Tibial nerve (tissue), 4 donors: ENCODE measurements around the gene ABHD3. TPM values are rescaled to one million over a fixed set of nuclear protein-coding genes. Genes with fewer than 3 reads are reported as not detected.
A peak's percentile ranks its signal among the peaks of the same experiment; 100 is the strongest.
"Not testable (repeated sequence)": the region's sequence is repeated elsewhere in the genome, so short reads cannot be mapped to it uniquely, and the experiment has no call there.

Source experiments
- DNase-seq, 2 donors: peaks; one replicate each; pipeline ENCODE4 v3.0.0-alpha.2; 2019; ENCODE audit warnings: low spot score in 2 of 2
- H3K27ac ChIP-seq, 4 donors: fragments of 200-600 bp; sonication (generic) in 3 of 4; one replicate each; pipeline ENCODE4 v1.5.1; 2017 to 2019; ENCODE audit warnings: mild to moderate bottlenecking in 1 of 4
- H3K27me3 ChIP-seq, 2 donors: fragments of 200-600 bp; sonication (generic) in 1 of 2; one replicate each; pipeline versions ENCODE4 v1.5.1 to v1.6.0; 2017 to 2019
- H3K36me3 ChIP-seq, 3 donors: fragments of 200-600 bp; sonication (generic); one replicate each; pipeline ENCODE4 v1.5.1; 2018 to 2019
- H3K4me1 ChIP-seq, 4 donors: fragments of 200-600 bp; sonication (generic) in 3 of 4; one replicate each; pipeline ENCODE4 v1.5.1; 2017 to 2019
- H3K4me3 ChIP-seq, 4 donors: fragments of 200-600 bp; sonication (generic) in 3 of 4; one replicate each; pipeline ENCODE4 v1.5.1; 2017 to 2019; ENCODE audit warnings: mild to moderate bottlenecking in 1 of 4, moderate library complexity in 1 of 4
- H3K9me3 ChIP-seq, 4 donors: fragments of 200-600 bp; sonication (generic) in 3 of 4; one replicate each; pipeline ENCODE4 v1.5.1; 2017 to 2019
- EP300 ChIP-seq, 2 donors: sonication (generic); formaldehyde crosslinking; IDR thresholded peaks; one replicate each; pipeline ENCODE4 v1.6.1; 2017; ENCODE audit warnings: antibody characterized with exemption in 2 of 2, mild to moderate bottlenecking in 1 of 2
- POLR2A ChIP-seq, 2 donors: fragments of 450-650 bp; IDR thresholded peaks; one replicate each; pipeline ENCODE4 v1.6.1; 2017; ENCODE audit warnings: antibody characterized with exemption in 2 of 2, mild to moderate bottlenecking in 2 of 2, moderate library complexity in 2 of 2
- WGBS, 2 donors: methylation state at CpG; one replicate each; pipeline ENCODE4 v1.1.5; 2018; 5-methylcytosine and 5-hydroxymethylcytosine counted together
- total RNA-seq, 4 donors: library from RNA; depleted of rRNA; stranded (reverse); fragments of >200 nt; gene quantifications; one replicate each; pipeline ENCODE4 v1.1.0, GENCODE V29; 2016
- TF ChIP-seq, protein P1 (sequence below), 5 experiments: fragments of 200-600 bp in 3 of 5; fragments of 450-650 bp in 2 of 5; sonication (generic) in 3 of 5; IDR thresholded peaks; one replicate each; pipeline ENCODE4 v1.5.1; 2016 to 2019; ENCODE audit warnings: antibody characterized with exemption in 5 of 5, mild to moderate bottlenecking in 3 of 5, moderate library complexity in 2 of 5

Gene ABHD3
- total RNA-seq, 4 donors from 2014 or later, result 8.6 to 15.7 (median 12.8) TPM

DNA sequence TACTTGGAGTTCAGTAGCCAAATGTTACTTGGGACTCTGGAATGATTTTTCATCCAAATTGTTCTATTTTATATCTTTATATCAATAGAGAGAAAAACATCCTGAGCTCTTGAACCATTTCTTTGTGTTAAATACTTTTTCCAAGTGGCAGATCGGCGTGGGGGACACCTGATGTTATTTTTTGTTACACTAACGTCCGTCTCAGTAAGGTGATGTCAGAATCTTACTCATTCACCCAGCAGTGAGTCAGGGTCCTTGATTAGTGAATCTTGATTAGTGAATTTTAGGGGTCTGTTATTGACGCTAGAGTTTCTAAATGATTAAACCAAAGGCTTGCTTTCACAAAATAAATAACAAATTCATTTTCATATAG is 37.7 kb upstream of the ABHD3 start:
- peaks cover 0 to 2% (median 0%) of the 10 kb centered on the region in 4 donors for H3K9me3 ChIP-seq
- H3K4me3 ChIP-seq, result peak overlapping the region; percentile 73 to 100 (median 81)
- H3K27ac ChIP-seq, result peak overlapping the region in 2 of 4 donors; percentile 94 to 98
- no peak for TF ChIP-seq POLR2A (IDR thresholded peaks at IDR 0.05)
- TF ChIP-seq EP300 (IDR thresholded peaks at IDR 0.05), result no peak
- no peak for DNase-seq
- WGBS, 2 donors, result 55 to 60% methylated on average over 5 of the region's 5 CpGs
- H3K36me3 ChIP-seq, result no peaks in the 10 kb centered on the region
- peaks cover 0 to 58% (median 2%) of the 10 kb centered on the region in 4 donors for H3K4me1 ChIP-seq
- H3K27me3 ChIP-seq, result no peaks in the 10 kb centered on the region

DNA sequence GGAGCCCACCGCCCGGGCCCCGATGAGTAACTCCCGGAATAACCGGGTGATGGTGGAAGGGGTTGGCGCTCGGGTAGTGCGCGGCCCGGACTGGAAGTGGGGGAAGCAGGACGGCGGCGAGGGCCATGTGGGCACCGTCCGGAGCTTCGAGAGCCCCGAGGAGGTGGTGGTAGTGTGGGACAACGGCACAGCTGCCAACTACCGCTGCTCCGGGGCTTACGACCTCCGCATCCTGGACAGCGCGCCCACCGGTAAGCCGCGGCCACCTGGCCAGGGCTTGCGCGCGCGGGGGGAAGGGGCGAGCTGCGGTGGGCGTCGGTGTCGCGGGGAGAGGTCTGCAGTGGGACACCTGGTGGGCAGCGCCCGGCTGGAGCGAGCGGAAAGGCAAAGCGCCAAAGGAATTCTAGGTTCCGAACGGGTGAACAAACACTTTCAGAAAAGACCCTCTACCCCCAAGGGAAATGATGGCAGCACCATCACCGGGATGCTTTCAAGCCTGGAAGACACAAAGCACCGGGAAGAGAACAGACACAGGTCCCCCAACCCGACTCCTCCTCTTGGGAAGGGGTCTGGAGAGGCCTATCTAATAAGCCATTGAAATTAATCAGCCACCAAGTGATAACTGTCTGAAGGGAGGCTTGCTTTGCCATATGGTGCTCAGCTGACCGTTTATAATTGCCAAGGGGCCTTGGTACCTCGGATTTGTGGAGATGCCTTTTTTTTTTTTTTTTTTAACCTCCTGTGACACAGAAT is 37.2 kb upstream of the ABHD3 start:
- no peak for TF ChIP-seq POLR2A (IDR thresholded peaks at IDR 0.05)
- 1 to 2% methylated on average over 37 to 39 of the region's 49 CpGs for WGBS, 2 donors
- Histone ChIP-seq H3K4me1 (peaks cover 0 to 52% (median 0%) of the 10 kb centered on the region in 4 donors), H3K27me3 (no peaks in the 10 kb centered on the region), H3K4me3 (peak overlapping the region; percentile 73 to 100 (median 81)), H3K27ac (peak overlapping the region; percentile 94 to 99 (median 96)), H3K9me3 (peaks cover 0 to 7% (median 0%) of the 10 kb centered on the region in 4 donors), H3K36me3 (no peaks in the 10 kb centered on the region)
- DNase-seq, result peak in 1 of 2 donors; percentile 15

DNA sequence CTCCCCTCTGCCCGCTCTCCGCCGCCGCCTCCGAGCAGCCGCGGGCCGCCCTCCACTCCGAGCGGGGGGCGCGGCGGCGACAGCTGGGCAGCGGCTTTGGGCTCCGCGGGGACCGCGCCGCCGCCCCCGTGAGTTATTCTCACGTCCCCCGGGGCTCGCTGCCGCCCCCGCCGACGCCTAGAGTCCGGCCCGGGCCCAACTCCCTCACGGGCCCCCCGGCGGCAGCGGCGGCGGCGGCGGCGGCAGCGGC is 36.7 kb upstream of the ABHD3 start:
- Histone ChIP-seq H3K27me3 (no peaks in the 10 kb centered on the region), H3K27ac (peak overlapping the region; percentile 94 to 99 (median 96)), H3K4me1 (peaks cover 0 to 47% (median 0%) of the 10 kb centered on the region in 4 donors), H3K4me3 (peak overlapping the region; percentile 73 to 100 (median 81)), H3K36me3 (no peaks in the 10 kb centered on the region), H3K9me3 (peaks cover 0 to 10% (median 0%) of the 10 kb centered on the region in 4 donors)
- TF ChIP-seq EP300 (IDR thresholded peaks at IDR 0.05) (no peak), POLR2A (IDR thresholded peaks at IDR 0.05) (no peak)
- TF ChIP-seq, protein P1, sequence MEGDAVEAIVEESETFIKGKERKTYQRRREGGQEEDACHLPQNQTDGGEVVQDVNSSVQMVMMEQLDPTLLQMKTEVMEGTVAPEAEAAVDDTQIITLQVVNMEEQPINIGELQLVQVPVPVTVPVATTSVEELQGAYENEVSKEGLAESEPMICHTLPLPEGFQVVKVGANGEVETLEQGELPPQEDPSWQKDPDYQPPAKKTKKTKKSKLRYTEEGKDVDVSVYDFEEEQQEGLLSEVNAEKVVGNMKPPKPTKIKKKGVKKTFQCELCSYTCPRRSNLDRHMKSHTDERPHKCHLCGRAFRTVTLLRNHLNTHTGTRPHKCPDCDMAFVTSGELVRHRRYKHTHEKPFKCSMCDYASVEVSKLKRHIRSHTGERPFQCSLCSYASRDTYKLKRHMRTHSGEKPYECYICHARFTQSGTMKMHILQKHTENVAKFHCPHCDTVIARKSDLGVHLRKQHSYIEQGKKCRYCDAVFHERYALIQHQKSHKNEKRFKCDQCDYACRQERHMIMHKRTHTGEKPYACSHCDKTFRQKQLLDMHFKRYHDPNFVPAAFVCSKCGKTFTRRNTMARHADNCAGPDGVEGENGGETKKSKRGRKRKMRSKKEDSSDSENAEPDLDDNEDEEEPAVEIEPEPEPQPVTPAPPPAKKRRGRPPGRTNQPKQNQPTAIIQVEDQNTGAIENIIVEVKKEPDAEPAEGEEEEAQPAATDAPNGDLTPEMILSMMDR (IDR thresholded peaks at IDR 0.05), result peak in 1 of 5 experiments; percentile 4
- DNase-seq, result peak in 1 of 2 donors; percentile 9
- 0 to 1% methylated on average over 11 to 13 of the region's 41 CpGs for WGBS, 2 donors

DNA sequence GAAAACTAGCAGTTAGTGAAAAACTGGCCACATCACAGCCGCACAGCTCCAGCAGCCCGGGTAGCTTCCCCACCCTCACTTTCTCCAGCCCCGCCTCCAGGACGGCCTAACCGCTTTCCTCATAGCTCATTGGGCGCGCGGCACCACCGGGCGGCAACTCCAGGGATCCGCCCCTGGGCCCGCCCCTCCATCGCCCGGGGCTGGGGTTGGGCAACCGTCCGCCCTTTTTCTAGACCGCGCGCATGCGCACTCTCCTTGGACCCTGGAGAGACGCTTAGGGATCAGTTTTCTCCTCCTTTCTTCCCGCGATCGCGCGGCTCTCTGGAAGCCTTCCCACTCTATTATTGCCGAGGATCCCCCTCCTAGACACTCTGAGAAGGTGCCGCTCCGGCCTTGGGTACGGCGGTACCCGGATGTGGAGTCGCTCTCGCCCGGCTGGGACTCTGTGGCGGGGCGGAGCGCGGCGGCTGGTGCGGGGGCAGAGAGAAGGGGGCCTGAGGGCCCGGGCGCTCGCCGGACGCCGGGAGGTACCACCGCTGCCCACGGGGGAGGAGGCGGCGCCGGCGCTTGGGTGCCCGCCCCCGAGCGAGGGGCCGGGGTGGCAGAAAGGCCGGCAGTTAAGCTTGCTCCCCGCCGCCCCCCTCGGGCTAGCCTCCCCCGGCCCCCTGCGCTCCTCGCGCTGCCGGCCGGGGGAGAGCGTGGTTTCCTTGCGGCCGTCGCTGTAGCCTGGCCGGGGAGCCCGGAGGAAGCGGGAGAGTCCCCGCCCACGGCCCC is 36.2 kb upstream of the ABHD3 start, which contains the start of gene MIB1:
TSS of gene MIB1 (plus strand) at position 255 of the 774 bp plus-strand sequence. CDS start 792 bp downstream, outside the sequence.
- 0 to 1% methylated on average over 37 to 45 of the region's 76 CpGs for whole genome bisulfite sequencing, 2 donors
- Histone ChIP-seq H3K9me3 (peaks cover 0 to 10% (median 0%) of the 10 kb centered on the region in 4 donors), H3K27ac (peak within 1 kb of the TSS; percentile 94 to 99 (median 96)), H3K4me1 (peaks cover 0 to 44% (median 0%) of the 10 kb centered on the region in 4 donors), H3K36me3 (no peaks in the 10 kb centered on the region), H3K4me3 (peak within 1 kb of the TSS; percentile 73 to 100 (median 81)), H3K27me3 (no peaks in the 10 kb centered on the region)
- DNase-seq, result peak; percentile 98
- TF ChIP-seq EP300 (IDR thresholded peaks at IDR 0.05) (peak; percentile 53 to 96), POLR2A (IDR thresholded peaks at IDR 0.05) (peak; percentile 58 to 86)
- TF ChIP-seq, protein P1 (IDR thresholded peaks at IDR 0.05), result peak in 1 of 5 experiments; percentile 17

DNA sequence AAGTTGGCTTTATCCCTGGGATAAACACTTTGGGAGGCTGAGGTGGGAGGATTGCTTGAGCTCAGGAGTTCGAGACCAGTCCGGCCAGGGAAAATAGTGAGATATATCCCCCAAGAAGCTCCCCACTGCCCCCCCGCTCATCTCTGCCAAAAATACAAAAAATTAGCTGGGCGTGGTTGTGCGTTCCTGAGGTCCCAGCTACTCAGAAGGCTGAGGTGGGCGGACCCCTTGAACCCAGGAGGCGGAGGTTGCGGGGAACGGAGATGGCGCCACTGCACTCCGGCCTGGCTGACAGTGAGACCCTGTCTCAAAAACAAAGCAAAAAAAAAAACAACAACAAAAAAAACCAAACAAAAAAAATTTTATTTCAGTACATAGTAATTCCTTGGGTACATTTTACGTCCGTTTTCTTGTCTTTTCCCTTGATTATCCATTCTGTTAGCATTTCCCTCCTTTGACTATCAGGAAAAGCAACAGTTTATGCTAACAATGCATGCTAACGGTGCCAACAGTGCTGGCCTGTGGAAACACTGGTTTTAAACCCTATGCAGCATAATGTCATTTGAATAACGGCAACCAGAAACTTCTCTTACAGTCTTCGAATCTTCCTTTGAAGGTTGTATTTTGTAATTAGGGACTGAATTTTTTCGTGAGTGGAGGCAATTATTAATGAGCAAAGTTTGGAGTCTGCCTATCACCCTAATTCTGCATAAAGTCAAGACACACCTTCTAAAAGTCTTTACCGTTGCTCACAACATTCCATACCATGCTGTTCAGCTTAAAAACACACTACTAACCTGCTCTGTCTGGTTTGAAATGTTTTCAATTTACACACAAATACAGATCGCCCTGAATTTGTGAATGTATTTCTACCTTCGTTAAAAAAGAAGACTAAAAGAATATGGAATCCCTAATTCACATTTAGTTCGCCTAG is 35.3 kb upstream of the ABHD3 start:
- H3K27me3 ChIP-seq, result no peaks in the 10 kb centered on the region
- H3K9me3 ChIP-seq, result peaks cover 0 to 10% (median 0%) of the 10 kb centered on the region in 4 donors
- peak overlapping the region; percentile 94 to 99 (median 96) for H3K27ac ChIP-seq
- 19 to 25% methylated on average over 21 of the region's 21 CpGs for WGBS, 2 donors
- peak overlapping the region in 3 of 4 donors; percentile 73 to 100 (median 75) for H3K4me3 ChIP-seq
- peaks cover 0 to 41% (median 0%) of the 10 kb centered on the region in 4 donors for H3K4me1 ChIP-seq
- no peaks in the 10 kb centered on the region for H3K36me3 ChIP-seq
- DNase-seq, result no peak
- TF ChIP-seq POLR2A (IDR thresholded peaks at IDR 0.05) (no peak), EP300 (IDR thresholded peaks at IDR 0.05) (no peak)
- TF ChIP-seq, protein P1 (IDR thresholded peaks at IDR 0.05), result no peak

DNA sequence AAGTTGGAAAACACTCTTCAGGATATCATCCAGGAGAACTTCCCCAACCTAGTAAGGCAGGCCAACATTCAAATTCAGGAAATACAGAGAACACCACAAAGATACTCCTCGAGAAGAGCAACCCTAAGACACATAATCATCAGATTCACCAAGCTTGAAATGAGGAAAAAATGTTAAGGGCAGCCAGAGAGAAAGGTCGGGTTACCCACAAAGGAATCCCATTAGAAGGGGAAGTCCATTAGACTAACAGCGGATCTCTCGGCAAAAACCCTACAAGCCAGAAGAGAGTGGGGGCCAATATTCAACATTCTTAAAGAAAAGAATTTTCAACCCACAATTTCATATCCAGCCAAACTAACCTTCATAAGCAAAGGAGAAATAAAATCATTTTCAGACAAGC is 32.4 kb upstream of the ABHD3 start:
- H3K27ac ChIP-seq, H3K36me3 ChIP-seq, H3K27me3 ChIP-seq, H3K9me3 ChIP-seq, DNase-seq, H3K4me3 ChIP-seq: not testable (repeated sequence)
- peaks cover 0 to 12% (median 0%) of the 10 kb centered on the region in 4 donors for H3K4me1 ChIP-seq
- 97 to 98% methylated on average over 4 of the region's 4 CpGs for WGBS, 2 donors
